Glutamatergic neuron (in vitro differentiated cells): ENCODE measurements around the gene SMAD3. TPM values are rescaled to one million over a fixed set of nuclear protein-coding genes. Genes with fewer than 3 reads are reported as not detected.

Source experiments
- DNase-seq: peaks from one replicate; pipeline ENCODE4 v3.0.0; 2022
- H3K27ac Mint-ChIP-seq: one replicate; pipeline ENCODE4 v1.8.0; 2020; ENCODE audit warnings: mild to moderate bottlenecking, mixed read lengths, inconsistent platforms; ENCODE audit not compliant: unreplicated experiment
- H3K27me3 Mint-ChIP-seq: one replicate; pipeline ENCODE4 v1.8.0; 2020; ENCODE audit warnings: mild to moderate bottlenecking, moderate library complexity, mixed read lengths, inconsistent platforms; ENCODE audit not compliant: unreplicated experiment
- H3K36me3 Mint-ChIP-seq: one replicate; pipeline ENCODE4 v1.8.0; 2020; ENCODE audit warnings: mild to moderate bottlenecking, mixed read lengths, inconsistent platforms; ENCODE audit not compliant: unreplicated experiment
- H3K4me1 Mint-ChIP-seq: one replicate; pipeline ENCODE4 v1.8.0; 2020; ENCODE audit warnings: mild to moderate bottlenecking, low read depth, mixed read lengths, inconsistent platforms; ENCODE audit not compliant: unreplicated experiment
- H3K4me3 Mint-ChIP-seq: one replicate; pipeline ENCODE4 v1.8.0; 2020; ENCODE audit warnings: mild to moderate bottlenecking, mixed read lengths, inconsistent platforms; ENCODE audit not compliant: unreplicated experiment
- H3K9me3 Mint-ChIP-seq: one replicate; pipeline ENCODE4 v1.8.0; 2020; ENCODE audit warnings: mild to moderate bottlenecking, moderate library complexity, mixed read lengths, inconsistent platforms; ENCODE audit not compliant: unreplicated experiment
- CTCF ChIP-seq: fragments of 200-600 bp; sonication (generic); IDR thresholded peaks from one replicate; pipeline ENCODE4 v1.5.0; 2021; ENCODE audit not compliant: partially characterized antibody, unreplicated experiment
- total RNA-seq: library from RNA; stranded (reverse); fragmentation: NEBNext Ultra II Directional; extraction: Animal tissue kit (Norgen Biotek cat#: 25700); gene quantifications from one replicate; pipeline ENCODE4 v1.2.1, GENCODE V29; 2021; ENCODE audit not compliant: unreplicated experiment

SMAD3 gene
- total RNA-seq, 1 donor from 2014 or later = 5.0 TPM

DNA sequence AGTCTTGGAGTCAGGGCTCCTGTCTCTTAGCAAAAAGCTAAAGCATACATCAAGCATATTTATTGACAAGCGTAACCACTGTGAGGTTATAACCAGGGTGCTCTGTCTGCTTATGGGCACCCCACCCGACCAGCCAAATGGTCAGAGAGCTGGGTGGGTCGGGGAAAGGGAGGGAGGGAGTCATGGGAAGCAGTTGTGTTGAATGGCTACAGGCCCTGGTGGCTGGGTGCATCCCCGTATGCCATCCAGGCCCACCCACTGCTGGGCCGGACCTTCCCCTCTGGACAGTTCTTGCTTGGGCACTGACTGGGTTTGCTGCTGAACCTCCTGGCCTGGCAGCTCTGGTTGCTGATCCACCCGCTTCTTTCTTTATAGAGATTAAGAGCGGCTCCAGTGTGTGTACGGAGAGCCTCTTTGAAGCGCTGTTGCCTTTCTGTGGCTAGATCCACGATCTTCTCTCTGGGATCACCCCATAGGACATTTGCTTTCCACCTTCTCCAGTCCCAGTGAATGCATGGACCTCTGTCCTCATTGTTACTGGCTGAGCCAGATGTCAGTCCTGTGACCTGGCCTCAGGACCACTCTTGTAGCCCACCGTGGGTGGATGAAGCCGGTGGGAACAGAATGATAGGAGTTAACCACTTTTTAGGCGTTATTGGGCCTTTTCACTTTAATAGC is 59.6 kb downstream of the SMAD3 start:
- peaks cover 2% of the 10 kb centered on the region for H3K27me3 Mint-ChIP-seq
- H3K4me3 Mint-ChIP-seq = no peak overlapping the region
- H3K36me3 Mint-ChIP-seq = no peaks in the 10 kb centered on the region
- TF ChIP-seq CTCF = no peak
- H3K4me1 Mint-ChIP-seq = peaks cover 4% of the 10 kb centered on the region
- DNase-seq = no peak
- peaks cover 3% of the 10 kb centered on the region for H3K9me3 Mint-ChIP-seq
- H3K27ac Mint-ChIP-seq = no peak overlapping the region

GRCh38 chr15:67125589-67126502 is 60.4 kb downstream of the SMAD3 start:
- DNase-seq = no peak
- Mint-ChIP-seq H3K4me3 (no peak overlapping the region), H3K9me3 (peaks cover 3% of the 10 kb centered on the region), H3K36me3 (no peaks in the 10 kb centered on the region), H3K4me1 (peaks cover 6% of the 10 kb centered on the region), H3K27ac (no peak overlapping the region), H3K27me3 (peaks cover 2% of the 10 kb centered on the region)
- no peak for TF ChIP-seq CTCF

GRCh38 chr15:67126551-67127330 is 61.3 kb downstream of the SMAD3 start:
- no peak for TF ChIP-seq CTCF
- H3K9me3 Mint-ChIP-seq = peaks cover 3% of the 10 kb centered on the region
- DNase-seq = no peak
- peaks cover 2% of the 10 kb centered on the region for H3K27me3 Mint-ChIP-seq
- no peak overlapping the region for H3K4me3 Mint-ChIP-seq
- no peak overlapping the region for H3K27ac Mint-ChIP-seq
- H3K4me1 Mint-ChIP-seq = peaks cover 11% of the 10 kb centered on the region
- no peaks in the 10 kb centered on the region for H3K36me3 Mint-ChIP-seq

DNA sequence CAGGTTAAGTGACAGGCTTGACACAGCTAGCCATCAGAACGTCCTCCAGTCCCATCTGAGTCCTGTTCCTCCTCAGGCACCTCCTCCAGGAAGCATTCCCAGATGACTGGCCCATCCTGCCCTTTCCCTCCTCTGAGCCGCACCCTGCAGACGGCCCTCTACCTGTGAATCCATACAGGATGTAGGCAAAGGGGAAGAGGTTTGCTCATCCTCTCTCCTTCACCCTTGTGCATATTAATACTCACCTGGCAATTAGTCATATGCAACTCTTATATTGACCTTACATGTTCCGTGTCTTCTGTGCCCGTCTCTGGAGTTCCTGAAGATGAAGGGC is 61.9 kb downstream of the SMAD3 start:
- no peaks in the 10 kb centered on the region for H3K36me3 Mint-ChIP-seq
- TF ChIP-seq CTCF = no peak
- H3K27me3 Mint-ChIP-seq = peaks cover 2% of the 10 kb centered on the region
- no peak for DNase-seq
- H3K4me3 Mint-ChIP-seq = no peak overlapping the region
- peaks cover 3% of the 10 kb centered on the region for H3K9me3 Mint-ChIP-seq
- peaks cover 11% of the 10 kb centered on the region for H3K4me1 Mint-ChIP-seq
- no peak overlapping the region for H3K27ac Mint-ChIP-seq
